H1 (cell line): ENCODE results near the gene NOC3L.

ENCODE experiments used
- CEBPB ChIP-seq: IDR thresholded peaks from 2 replicates; pipeline ENCODE4 v1.6.1; 2012; ENCODE audit warnings: low read depth, low read length
- CHD1 ChIP-seq: IDR thresholded peaks from 2 replicates; pipeline ENCODE4 v1.6.1; 2012; ENCODE audit warnings: low read depth, low read length, improper control_type of control experiment
- EZH2 ChIP-seq: fragments of 200-600 bp; sonication (generic); IDR thresholded peaks from 2 replicates; pipeline ENCODE4 v1.7.1; 2012; ENCODE audit warnings: low read depth, mild to moderate bottlenecking, moderate library complexity, low read length, inconsistent platforms; ENCODE audit not compliant: severe bottlenecking
- HDAC6 ChIP-seq: IDR thresholded peaks from one replicate; pipeline ENCODE4 v1.7.1; 2012; ENCODE audit warnings: low read depth, mild to moderate bottlenecking, inconsistent platforms, low read length, moderate library complexity
- KDM1A ChIP-seq: fragments of 200-600, 300-600 bp; sonication (generic); IDR thresholded peaks from 2 replicates; pipeline ENCODE4 v1.7.1; 2016; ENCODE audit warnings: mild to moderate bottlenecking, low read length, borderline replicate concordance
- PHF8 ChIP-seq: fragments of 200-600 bp; sonication (generic); conservative IDR thresholded peaks from 2 replicates; pipeline ENCODE4 v1.7.1; 2012; ENCODE audit warnings: low read depth, mild to moderate bottlenecking, inconsistent platforms, low read length, moderate library complexity
- POLR2AphosphoS5 ChIP-seq: IDR thresholded peaks from 2 replicates; pipeline ENCODE4 v1.6.1; 2011; ENCODE audit warnings: low read depth, low read length
- SP1 ChIP-seq: IDR thresholded peaks from 2 replicates; pipeline ENCODE4 v1.6.1; 2011; ENCODE audit warnings: low read depth, low read length
- SUZ12 ChIP-seq: fragments of 200-600 bp; sonication (generic); IDR thresholded peaks from 2 replicates; pipeline ENCODE4 v1.6.1; 2012; ENCODE audit warnings: mild to moderate bottlenecking, inconsistent platforms, low read length, moderate library complexity, mixed read lengths
- TF ChIP-seq, protein P1 (sequence below), 3 experiments: IDR thresholded peaks; 1 replicate in 2 of 3; 2 replicates in 1 of 3; pipeline versions ENCODE4 v1.5.1 to v1.6.1; 2011; ENCODE audit warnings: low read length in 3 of 3, mild to moderate bottlenecking in 3 of 3, inconsistent platforms in 2 of 3, low read depth in 1 of 3, moderate library complexity in 1 of 3; ENCODE audit not compliant: insufficient read depth in 1 of 3; ENCODE audit errors: control extremely low read depth in 1 of 3

GRCh38 chr10:94294168-94294567 is 68.6 kb downstream of the NOC3L start:
- TF ChIP-seq HDAC6 (no peak), SUZ12 (no peak), CHD1 (no peak), PHF8 (no peak), SP1 (no peak), EZH2 (no peak), KDM1A (no peak), CEBPB (no peak), POLR2AphosphoS5 (no peak)
- TF ChIP-seq, protein P1, sequence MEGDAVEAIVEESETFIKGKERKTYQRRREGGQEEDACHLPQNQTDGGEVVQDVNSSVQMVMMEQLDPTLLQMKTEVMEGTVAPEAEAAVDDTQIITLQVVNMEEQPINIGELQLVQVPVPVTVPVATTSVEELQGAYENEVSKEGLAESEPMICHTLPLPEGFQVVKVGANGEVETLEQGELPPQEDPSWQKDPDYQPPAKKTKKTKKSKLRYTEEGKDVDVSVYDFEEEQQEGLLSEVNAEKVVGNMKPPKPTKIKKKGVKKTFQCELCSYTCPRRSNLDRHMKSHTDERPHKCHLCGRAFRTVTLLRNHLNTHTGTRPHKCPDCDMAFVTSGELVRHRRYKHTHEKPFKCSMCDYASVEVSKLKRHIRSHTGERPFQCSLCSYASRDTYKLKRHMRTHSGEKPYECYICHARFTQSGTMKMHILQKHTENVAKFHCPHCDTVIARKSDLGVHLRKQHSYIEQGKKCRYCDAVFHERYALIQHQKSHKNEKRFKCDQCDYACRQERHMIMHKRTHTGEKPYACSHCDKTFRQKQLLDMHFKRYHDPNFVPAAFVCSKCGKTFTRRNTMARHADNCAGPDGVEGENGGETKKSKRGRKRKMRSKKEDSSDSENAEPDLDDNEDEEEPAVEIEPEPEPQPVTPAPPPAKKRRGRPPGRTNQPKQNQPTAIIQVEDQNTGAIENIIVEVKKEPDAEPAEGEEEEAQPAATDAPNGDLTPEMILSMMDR (IDR thresholded peaks at IDR 0.05; ENCODE audit: control extremely low read depth in 1 of 3, insufficient read depth in 1 of 3, low read depth in 1 of 3, low read length in 3 of 3), result no peak
